ENCODE measurements around the gene SLC13A3. TPM values are rescaled to one million over a fixed set of nuclear protein-coding genes. Genes with fewer than 3 reads are reported as not detected.
A peak's percentile ranks its signal among the peaks of the same experiment; 100 is the strongest.

Gene SLC13A3
- polyA plus RNA-seq, 3 donors: 17.4 to 24.8 (median 19.7) TPM

GRCh38 chr20:46572153-46572552 is 79.1 kb downstream of the SLC13A3 start:
- DNase-seq (ENCODE audit: extremely low read depth in 1 of 11, low read depth in 9 of 11, low spot score in 4 of 11): no peak

GRCh38 chr20:46571418-46571817 is 79.8 kb downstream of the SLC13A3 start:
- DNase-seq (ENCODE audit: extremely low read depth in 1 of 11, low read depth in 9 of 11, low spot score in 4 of 11): no peak

- no peak for DNase-seq (ENCODE audit: extremely low read depth in 1 of 11, low read depth in 9 of 11, low spot score in 4 of 11)
These were observed 80.3 kb downstream of the SLC13A3 start for GRCh38 chr20:46570956-46571355.

DNA sequence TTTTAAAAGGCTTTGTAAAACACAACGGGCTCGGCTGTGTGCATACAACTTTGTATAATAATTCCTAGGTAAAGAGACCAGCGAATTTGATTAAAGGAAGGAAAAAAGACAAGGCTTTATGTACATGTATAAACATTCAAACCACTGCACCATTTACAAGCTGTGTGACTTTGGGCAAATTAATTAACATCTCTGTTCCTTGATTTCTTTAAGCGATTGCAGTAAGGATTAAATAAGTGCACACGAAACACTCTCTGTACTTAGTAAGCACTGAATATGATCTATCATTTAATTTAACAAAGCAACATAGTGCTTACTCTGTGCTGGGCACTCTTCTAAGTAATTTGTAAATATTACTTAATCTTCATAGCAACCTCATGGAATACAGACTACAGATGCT is 81.3 kb downstream of the SLC13A3 start:
- no peak for DNase-seq (ENCODE audit: extremely low read depth in 1 of 11, low read depth in 9 of 11, low spot score in 4 of 11)

DNA sequence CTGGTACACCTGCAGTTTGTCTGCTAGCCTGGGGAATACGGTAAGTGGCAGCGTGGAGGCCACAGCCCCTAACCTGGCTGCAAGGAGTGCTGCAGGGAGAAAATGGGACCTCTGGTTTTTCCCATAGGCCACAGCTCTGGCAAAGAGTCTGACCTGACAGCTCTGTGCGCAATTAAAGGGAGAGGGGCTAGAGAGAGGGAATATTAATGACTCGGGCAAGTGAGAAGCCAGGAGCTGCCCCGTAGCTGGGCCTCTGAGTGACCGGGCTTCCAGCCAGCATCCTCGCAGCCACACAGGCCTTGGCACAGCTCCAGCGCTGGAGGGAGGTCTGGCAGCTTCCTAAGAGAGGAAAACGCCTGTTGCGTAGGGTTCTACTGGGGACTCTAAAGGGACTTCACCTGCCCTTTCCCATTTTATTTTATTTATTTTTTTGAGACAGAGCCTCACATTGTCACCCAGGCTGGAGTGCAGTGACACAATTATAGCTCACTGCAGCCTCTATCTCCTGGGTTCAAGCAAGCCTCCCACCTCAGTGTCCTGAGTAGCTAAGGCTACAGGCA is 82.6 kb downstream of the SLC13A3 start:
- DNase-seq (ENCODE audit: extremely low read depth in 1 of 11, low read depth in 9 of 11, low spot score in 4 of 11): peak; percentile 65 to 87 (median 79)

DNA sequence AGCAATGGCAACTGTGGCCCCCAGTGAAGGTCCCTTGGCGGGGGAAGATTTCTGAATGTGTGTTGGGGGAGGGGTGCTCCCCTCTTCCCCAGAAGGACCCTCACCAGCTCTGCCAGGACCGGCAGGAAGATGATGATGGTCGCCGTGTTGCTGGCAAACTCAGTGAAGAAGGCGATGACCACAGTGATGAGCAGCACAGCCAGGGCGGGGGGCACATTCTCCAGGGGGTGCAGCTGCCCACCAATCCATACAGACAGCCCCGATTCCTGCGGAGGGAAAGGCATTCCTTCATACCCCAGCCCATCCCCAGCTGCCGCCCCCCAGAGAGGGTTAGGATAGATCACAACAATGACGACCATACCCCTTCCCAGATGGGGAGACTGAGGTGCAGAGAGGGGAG is 85.1 kb downstream of the SLC13A3 start:
- no peak for DNase-seq (ENCODE audit: extremely low read depth in 1 of 11, low read depth in 9 of 11, low spot score in 4 of 11)

- DNase-seq (ENCODE audit: extremely low read depth in 1 of 11, low read depth in 9 of 11, low spot score in 4 of 11): no peak
These were observed 86.9 kb downstream of the SLC13A3 start for GRCh38 chr20:46564241-46564957.

GRCh38 chr20:46563860-46564221 is 87.4 kb downstream of the SLC13A3 start:
- DNase-seq (ENCODE audit: extremely low read depth in 1 of 11, low read depth in 9 of 11, low spot score in 4 of 11): no peak

DNA sequence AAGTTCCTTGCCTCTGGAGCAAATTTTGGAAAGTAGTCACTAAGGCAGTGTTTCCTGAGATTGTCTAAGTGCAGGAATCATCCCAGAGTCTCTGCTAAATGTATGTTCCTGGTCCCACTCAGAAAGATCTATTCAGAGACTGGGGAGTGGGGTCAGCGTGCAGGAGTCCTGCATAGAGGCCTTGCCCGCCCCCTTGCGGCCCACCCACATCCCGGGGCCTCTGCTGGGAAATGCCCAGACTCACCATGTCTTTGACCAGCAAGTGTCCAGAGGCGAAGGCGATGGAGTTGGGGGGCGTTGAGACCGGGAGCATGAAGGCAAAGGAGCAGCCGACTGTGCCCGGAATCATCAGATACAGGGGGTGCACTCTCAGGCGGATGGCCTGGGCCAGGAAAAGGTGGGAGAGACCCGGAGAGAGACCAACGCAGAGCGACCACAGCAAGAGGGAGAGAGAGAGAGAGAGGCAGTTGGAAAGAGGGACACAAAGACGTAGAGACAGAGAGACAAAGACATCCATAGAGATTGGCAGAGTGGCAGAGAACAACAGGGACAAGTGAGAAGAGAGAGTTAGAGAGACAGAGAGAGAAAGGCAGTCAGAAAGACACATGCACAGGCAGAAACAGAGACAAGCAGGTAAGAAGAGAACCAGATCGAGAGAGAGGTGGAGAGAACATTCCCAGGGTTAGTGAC is 87.9 kb downstream of the SLC13A3 start:
- DNase-seq (ENCODE audit: extremely low read depth in 1 of 11, low read depth in 9 of 11, low spot score in 4 of 11): no peak

- peak; percentile 67 to 85 (median 73) for DNase-seq (ENCODE audit: extremely low read depth in 1 of 11, low read depth in 9 of 11, low spot score in 4 of 11)
These were observed 88.7 kb downstream of the SLC13A3 start for GRCh38 chr20:46562373-46563169.

DNA sequence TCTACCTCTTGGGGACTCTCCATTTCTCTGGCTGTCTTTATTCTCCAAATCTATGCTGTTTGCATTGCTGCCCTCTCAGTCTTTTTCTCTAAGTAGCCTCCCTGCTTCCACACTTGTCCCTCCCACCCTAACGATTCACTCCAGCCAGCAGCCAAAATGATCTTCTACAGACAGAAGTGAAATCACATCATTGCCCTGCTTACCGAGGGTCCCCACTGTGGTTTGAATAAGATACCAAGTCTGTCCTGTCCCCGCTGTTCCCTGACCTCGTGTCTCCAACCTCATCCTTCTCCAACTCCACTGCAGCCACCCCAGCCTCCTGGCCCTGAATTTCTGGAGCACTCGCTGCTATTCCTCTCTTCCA is 89.3 kb downstream of the SLC13A3 start:
- no peak for DNase-seq (ENCODE audit: extremely low read depth in 1 of 11, low read depth in 9 of 11, low spot score in 4 of 11)

DNA sequence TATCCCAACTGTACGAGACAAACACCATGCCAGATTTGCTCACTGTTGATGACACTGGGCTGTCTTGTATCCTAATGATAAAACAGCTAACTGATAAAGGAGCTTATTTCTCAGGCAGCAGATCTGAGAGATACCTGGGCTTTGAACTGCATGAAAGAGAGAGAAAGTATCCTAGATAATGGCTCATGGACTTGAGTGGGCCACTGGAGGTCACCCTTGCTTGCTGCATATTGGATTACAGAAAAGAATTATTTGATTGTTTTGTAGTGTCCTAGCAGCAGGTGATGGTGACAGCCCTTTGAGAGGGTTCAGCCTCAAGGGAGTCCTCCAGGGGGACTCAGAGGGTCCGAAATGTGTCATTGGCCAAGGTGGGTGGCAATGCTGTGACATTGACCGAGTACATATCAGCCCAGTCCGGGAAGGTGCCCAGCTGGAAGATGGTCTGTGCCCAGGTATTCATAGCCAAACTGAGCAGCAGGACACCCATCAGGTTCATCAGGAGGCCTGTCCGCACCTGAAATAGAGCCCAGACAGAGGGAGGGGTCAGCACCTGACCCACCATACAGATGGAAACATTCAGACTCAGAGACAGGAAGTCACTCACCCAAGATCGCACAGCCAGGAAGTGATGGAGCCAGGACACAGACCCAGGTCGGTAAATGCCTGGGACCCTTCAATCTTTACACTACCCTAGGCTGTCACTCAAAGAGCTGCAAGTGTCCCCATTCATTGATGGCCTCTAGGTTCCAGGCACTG is 91.4 kb downstream of the SLC13A3 start:
- no peak for DNase-seq (ENCODE audit: extremely low read depth in 1 of 11, low read depth in 9 of 11, low spot score in 4 of 11)

- no peak for DNase-seq (ENCODE audit: extremely low read depth in 1 of 11, low read depth in 9 of 11, low spot score in 4 of 11)
These were observed 92.3 kb downstream of the SLC13A3 start for GRCh38 chr20:46559001-46559400.

DNA sequence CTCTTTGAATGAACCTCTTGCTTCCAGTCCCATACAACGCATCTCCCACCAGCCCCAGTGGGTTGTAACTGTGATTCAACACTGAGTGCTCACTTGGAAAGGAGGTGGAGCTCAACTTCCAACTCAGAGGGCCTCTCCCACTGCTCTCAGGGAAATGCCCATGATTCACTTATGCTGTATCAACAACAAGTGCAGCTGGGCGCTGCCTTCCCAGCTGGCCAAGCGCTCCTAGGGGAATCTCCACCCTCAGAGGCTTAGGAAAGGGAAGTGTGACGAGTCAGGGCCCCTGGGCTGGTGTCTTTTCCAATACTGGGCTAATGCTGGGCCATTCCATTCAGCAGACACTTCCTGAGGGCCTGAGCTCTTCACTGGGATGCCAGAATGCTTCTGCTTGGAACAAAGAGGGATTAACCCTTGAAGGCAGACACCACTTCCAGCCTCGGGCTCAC is 92.7 kb downstream of the SLC13A3 start:
- no peak for DNase-seq (ENCODE audit: extremely low read depth in 1 of 11, low read depth in 9 of 11, low spot score in 4 of 11)

- no peak for DNase-seq (ENCODE audit: extremely low read depth in 1 of 11, low read depth in 9 of 11, low spot score in 4 of 11)
These were observed 93.9 kb downstream of the SLC13A3 start for GRCh38 chr20:46557231-46557956.

GRCh38 chr20:46555370-46555956 is 95.8 kb downstream of the SLC13A3 start:
- no peak for DNase-seq (ENCODE audit: extremely low read depth in 1 of 11, low read depth in 9 of 11, low spot score in 4 of 11)

DNA sequence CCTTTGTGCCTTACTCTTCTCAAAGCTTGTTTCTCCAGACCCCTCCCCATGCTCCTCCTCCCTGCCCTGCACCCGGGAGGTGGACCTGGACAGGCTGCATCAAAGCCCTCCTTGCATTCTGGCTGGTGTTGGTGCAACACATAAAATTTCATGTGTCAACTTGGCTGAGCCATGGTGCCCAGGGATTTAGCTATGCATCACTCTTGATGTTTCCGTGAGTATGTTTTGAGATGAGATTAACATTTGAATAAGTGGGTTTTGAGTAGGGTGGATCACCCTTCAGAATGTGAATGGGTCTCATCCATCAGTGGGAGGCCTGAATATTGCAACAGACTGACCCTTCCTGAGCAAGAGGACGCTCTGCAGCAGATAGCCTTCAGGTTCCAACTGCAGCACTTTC is 96.4 kb downstream of the SLC13A3 start:
- DNase-seq (ENCODE audit: extremely low read depth in 1 of 11, low read depth in 9 of 11, low spot score in 4 of 11): no peak

- DNase-seq (ENCODE audit: extremely low read depth in 1 of 11, low read depth in 9 of 11, low spot score in 4 of 11): no peak
These were observed 97.3 kb downstream of the SLC13A3 start for GRCh38 chr20:46553926-46554325.
